Germinal center (tissue), 1 donor: ENCODE results near the gene FBXO7.
"Not testable (repeated sequence)": the region's sequence is repeated elsewhere in the genome, so short reads cannot be mapped to it uniquely, and the experiment has no call there.

Source experiments
- DNase-seq: peaks from one replicate; pipeline ENCODE4 v3.0.0; 2012; ENCODE audit warnings: mixed read lengths, low spot score

Gene FBXO7

DNA sequence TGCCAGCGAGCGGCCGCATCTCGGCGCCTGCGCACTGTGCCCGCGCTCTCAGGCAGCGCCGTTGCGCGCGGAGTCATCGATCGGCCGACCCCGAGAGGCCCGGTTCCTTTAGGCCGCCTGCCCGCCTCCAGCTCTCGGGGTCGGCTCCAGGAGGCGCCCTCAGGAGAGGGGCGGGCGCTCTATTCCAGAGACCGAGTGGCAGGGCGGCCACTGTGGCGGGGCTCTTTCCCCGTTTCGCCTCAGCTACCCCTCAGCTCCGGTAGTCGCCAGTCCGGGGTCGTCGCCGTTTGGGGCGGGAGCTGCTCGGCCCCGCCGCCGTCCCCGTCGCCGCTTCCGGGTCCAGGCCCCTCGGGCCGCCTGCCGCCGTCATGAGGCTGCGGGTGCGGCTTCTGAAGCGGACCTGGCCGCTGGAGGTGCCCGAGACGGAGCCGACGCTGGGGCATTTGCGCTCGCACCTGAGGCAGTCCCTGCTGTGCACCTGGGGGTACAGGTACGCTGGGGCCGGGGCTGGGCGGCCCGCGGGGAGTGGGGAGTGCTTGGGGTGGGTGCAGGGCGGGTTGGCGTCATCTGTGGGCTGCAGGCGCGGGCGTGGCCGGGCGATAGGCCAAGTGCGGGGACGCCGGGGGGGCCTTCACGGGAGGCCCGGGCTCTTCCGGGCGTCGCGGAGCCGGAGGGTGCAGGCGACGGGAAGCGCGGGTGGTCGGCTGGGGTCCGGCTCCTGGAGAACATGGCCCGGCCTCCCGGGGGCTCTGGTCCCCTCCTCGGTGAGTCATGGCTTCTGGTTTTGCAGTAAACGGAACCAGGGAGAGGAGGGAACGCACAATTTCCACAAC is at the start of gene FBXO7:
Gene FBXO7 (plus strand): TSS at position 177 of the 833 bp plus-strand sequence. CDS start 192 bp downstream, at position 369.
- peak; percentile 91 for DNase-seq

DNA sequence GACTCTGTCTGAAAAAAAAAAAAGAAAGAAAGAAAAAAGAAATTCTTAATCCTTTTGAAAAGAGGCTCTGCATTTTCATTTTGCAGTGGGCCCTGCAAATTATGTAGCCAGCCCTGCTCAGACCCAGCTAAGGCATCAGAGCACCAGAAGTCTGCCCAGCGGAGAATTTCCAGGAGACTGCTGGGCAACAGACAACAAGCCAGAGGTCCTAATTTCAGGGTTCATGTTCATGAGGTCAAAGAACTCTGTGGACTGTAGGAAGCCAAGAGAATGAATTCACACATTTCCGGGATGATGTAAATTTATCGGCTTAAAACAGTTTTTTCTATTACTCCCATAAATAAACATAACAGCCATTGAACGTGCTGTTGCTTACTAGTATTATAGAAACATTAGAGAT is 47.7 kb upstream of the FBXO7 start:
- DNase-seq: no peak

DNA sequence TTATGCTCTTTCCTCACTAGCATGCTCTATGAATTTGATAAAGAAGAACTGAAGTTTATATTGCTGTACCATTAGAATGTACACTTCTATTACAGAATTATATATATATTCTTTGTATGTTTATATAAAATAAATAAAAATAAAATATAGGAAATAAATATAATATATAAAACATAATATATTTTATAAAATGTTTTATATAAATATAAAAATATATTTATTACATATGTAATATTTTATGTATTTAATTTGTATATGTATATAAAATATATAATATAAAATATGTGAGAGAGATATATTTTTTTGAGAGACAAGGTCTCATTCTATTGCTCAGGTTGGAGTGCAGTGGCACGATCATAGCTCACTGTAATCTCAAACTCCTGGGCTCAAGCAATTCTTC is 44.3 kb upstream of the FBXO7 start:
- no peak for DNase-seq

DNA sequence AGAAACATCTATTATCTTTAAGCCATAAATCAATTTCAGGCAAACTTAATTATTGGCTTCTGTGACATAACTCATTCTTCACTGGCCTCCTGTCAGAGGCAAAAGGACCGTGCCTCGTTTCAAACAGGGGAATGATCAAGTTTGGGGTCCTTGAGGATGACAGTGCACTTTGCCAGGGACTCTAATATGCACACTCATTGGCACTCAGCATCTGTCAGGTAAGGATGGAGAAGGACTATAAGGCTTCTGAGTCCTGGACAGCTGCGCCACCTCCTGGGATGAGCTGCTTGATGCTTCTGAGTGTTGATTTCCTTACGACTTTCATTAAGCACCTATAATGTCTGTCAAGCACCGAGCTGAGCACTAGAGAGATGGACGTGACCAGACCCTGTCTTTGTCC is 30.5 kb upstream of the FBXO7 start:
- DNase-seq: no peak

DNA sequence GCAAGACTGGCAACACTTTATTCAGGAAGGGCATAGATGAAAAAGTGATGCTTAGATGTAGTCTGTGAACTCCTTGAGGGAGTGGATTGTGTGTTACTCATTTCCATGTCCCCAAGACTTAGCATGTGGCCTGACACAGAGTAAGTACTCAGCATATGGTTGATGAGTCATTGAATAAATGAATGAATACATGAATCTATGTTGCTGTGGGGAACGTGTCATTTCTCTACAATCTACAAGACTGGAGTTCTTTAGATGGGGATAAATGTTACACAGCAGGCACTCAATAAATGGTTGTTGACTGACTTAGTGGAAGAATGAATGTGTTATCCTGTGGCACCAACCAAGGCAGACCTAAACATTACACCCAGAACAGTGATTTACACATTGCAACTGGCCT is 28.3 kb upstream of the FBXO7 start:
- DNase-seq: no peak

DNA sequence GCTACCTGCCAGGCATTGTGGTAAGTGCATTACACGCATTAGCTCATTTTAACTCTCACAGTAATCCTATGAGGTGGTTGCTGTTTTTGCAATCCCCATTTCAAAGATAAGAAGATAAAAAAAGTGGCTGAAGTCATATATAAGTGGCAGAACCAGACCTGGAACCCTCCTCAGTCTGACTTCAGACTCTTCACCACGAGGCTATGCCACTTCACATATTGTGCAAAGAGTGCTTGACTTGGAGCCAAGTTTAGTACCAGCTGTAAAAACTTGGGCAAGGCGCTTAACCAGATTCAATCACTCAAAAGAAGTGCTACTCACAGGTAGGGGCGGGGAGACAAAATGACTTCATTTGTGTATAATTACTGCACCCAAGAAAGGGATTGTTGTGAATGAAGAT is 25.6 kb upstream of the FBXO7 start:
- no peak for DNase-seq

DNA sequence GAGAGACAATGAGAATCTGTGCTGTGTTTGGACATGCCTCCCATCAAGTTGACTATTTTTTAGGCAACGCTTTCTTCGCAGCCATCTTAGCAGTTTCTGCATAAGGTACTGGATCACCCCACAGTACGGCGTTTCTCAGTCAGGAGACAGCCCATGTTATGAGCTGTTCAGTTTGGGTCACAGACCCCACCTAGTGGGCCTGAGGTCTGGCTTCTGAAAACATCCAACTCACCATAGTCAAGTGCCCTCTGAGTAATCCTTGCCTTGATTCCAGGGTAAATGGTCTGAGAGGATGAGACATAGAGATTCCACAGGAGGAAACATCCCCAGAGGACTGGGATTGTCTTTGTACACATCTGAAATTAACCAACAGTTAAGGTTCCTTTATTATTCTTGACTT is 17.6 kb upstream of the FBXO7 start:
- DNase-seq: no peak

DNA sequence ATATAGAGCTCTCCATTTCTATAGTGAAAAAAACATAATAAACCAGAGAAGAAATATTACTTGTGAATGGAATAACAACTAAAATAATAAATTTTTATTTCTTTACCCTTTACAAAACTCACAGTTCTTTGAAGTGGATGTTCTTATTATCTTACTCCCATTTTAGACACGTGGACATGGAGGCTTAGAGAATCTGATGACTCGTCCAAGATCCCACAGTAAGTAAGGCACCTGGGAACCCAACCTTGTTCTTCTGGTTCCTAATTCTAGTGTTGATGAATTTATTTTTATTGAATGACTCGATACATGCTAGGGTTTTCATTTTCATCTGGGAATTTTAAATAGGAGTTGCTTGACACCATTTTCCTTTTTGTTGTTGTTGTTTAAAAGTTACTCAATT is 12.2 kb upstream of the FBXO7 start:
- no peak for DNase-seq

DNA sequence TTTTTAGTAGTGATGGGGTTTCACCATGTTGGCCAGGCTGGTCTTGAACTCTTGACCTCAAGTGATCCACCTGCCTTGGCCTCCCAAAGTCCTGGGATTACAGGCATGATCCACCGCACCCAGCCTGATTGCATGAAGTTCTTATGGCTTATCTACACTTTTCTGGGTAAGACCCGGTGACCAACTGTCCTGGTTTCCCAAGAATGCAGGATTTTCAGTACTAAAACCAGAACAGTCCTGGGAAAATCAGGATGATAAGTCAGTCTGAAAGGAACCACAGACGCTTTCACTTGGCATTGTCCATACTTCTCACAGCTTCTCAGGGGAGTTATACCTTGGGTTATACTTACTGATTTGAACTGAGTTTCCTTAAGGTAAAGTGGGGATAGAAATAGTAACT is 8.9 kb upstream of the FBXO7 start:
- no peak for DNase-seq

DNA sequence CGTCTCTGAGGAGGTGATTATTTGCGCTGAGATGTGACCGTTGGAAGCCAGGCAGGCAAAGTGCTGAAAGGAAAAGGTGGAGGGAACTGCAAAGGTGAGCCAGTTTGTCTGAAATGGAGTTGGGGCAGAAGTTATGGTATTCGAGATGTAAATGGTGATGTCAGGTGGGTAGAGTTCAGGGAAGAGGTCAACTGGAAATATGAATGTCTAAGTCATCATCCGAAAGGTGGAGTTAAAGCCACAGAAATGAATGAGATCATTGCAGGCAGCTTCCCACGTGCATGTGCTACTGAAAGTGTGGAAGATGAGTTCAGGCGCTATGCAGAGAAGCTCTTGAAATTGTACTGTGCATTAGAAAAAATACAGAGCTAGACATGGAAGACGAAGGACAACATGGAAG is 8.1 kb upstream of the FBXO7 start:
- DNase-seq: no peak

DNA sequence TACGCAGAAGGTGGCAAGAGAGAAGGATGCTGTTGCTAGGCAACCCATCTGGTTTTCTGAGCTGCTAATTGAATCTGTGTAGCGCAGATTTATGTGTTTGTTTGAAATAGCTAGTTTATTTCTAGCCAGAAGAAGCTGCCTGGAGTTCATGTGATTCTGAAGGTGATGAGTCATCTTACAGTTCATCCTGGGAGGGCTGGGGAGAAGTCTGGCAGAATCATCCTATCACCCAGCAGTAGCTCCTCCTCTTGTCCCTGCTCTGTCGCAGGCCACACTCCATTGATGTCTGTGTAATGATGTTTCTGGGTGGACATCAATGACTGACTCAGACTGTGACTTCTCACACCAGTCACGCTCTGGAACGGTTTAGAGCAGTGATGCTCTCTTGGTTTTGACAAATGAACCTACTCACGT is 4.8 kb upstream of the FBXO7 start:
- DNase-seq: no peak

DNA sequence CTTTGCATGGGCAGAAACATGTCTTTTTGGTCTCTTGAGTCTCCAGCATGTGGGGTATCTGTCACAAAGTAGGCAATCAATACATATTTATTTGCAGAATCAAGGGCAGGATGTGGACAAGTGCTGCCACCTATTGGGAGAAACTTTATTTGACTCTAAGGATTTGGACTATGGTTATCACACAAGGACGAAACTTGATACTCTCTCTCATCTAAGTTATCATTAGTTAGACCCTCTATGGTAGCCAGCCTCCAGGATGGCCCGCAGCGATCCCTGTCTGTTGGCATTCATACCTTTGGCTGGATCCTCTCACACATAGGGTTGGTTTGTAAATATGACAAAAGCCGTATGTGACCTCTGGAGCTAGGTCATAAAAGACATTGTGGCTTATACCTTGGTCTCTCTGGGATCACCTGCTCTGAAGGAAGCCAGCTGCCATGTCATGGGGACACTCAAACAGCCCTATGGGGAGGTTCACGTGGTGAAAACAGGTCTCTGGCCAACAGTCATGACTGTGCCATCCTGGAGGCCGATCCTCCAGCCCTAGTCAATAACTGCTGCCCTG is 1.1 kb upstream of the FBXO7 start:
- DNase-seq: peak; percentile 19

DNA sequence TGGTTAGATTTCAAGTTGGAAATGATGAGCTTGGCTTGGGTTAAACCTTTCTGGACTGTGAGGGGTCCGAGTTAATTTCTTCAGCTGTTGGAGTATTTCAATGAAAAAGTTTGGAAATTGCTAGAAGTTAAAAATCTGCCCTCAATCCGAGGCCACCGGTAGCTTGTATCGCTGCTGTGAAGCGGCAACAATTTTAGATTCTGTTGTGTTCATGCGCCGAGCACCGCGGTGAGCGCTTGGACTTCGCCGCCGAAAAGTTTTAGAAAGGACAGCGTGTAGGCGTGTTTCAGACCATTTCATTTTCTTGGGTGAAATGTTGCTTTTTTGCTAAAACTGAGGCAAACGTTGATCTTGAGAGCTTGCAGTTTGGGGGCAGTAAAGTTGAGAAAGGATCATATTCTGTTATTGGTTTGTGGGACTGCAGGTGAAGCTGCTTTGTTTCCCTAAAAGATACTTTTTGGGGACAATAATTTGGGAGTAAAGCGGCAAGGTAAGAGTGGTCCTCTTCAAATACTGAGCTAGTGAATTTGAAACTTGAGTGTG is 928 bp downstream of the FBXO7 start:
- DNase-seq: peak; percentile 3

DNA sequence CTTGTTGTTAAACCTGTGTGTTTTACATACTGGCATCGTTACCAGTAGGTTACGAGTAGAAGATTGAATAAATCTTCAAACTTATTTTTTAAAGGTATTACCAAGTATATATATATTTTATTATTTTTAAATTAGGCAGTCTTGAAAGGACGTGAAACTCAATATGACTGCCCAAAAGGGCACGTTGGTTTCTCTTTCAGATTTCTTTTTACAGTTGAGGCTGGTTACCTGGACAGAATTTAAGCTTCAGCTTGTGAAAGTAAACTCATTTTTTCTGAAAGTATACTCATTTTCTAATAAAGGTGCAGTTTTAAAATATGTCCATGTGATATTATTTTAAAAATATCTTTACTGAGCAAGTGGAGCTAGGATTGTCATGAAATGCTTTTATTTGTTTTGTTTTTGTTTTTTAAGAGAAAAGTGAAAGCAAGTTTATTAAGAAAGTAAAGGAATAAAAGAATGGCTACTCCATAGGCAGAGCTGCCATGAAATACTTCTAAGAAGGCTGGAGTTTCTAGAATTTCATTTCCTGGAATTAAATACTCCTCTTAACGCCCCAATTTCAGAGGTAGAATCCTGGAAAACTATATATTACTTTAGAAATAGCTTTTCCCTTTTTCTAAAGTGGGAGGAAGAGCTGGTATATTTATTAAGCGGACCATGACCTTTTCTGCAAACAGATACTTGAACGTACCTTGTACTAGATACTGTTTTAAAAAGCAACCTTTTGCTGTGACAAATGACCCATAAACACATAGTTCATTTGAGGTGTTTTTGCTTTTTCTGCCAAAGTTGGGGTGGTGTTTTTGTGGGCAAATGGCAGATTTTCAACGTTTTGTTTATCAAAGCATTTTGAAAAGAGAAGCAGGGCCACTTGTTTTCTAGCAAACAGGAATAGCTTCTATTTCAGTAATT is 1.9 kb downstream of the FBXO7 start:
- no peak for DNase-seq

DNA sequence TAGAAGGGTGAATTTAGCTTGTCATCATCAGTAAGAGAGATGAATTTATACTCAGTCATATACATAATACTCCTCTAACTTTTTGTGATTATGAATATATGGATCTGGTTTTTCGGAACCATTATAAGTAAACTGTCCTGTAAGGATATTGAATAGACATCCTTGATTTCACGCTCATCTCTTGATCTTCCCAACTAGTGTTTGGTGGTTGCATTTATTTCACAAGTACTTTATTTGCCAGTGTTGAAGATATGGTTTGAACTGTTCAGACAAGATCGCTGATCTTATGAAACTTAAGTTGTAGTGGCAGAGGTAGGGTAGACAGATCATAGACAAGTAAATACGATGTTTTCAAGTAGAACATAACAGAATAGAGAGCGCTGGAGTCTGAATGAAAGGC is 3.0 kb downstream of the FBXO7 start:
- no peak for DNase-seq

DNA sequence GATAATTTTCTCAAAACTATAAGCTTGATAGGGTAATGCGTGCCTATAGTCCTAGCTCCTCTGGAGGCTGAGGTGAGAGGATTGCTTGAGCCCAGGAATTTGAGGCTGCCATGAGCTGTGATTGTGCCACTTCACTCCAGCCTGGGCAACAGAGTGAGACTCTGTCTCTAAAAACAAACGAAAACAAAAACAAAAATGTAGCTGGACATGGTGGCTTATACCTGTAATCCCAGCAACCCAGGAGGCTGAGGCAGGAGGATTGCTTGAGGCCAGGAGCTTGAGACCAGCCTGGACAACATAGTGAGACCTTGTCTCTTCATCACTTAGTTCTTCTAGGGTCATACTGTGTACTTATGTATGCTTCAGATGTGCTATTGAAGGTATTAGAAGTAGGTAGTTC is 3.9 kb downstream of the FBXO7 start:
- not testable (repeated sequence) for DNase-seq

DNA sequence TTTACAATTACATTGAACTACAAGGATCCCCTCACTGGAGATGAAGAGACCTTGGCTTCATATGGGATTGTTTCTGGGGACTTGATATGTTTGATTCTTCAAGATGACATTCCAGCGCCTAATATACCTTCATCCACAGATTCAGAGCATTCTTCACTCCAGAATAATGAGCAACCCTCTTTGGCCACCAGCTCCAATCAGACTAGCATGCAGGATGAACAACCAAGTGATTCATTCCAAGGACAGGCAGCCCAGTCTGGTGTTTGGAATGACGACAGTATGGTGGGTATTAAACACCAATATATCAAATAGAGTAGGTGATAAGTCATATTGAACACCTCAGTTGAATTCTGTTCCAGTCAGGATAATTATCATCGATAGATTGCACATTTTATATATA is 4.4 kb downstream of the FBXO7 start:
- DNase-seq: no peak

DNA sequence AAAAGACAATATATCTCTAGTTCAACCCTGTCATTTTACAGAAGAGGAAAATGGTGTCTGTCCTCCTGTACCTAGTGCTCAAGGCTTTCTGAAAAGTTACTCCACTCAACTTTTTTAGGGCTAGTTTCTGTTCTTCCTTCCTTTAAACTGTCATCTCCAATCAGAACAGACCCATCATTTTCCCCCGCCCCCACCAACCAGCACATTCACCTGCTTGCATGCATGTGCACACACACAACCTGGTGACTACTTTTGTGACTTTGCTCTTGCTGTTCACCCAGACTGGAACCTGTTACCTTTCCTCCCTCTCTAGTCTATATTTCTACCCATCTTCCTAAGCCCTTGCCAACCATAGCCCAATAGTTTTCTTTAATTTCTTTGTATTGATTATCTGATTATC is 5.6 kb downstream of the FBXO7 start:
- peak; percentile 7 for DNase-seq

DNA sequence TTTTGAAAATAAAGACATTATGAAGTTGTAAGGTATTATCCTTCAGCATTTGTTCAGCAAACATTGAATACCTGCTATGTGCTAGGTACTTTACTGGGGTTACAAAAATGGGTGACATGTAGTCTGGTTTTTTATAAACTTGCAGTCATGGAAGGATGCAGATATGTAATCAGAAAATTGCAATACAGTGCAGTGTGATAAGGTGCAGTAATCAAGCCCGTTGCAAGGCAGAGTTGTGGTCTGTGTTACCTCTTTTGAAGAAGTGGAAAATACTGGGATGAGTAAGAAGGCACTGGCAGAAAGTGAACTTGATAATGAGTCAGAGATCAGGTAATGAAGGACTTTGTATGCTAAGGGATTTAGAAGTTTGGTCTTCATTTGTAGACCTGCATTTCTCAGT is 8.1 kb downstream of the FBXO7 start:
- no peak for DNase-seq

DNA sequence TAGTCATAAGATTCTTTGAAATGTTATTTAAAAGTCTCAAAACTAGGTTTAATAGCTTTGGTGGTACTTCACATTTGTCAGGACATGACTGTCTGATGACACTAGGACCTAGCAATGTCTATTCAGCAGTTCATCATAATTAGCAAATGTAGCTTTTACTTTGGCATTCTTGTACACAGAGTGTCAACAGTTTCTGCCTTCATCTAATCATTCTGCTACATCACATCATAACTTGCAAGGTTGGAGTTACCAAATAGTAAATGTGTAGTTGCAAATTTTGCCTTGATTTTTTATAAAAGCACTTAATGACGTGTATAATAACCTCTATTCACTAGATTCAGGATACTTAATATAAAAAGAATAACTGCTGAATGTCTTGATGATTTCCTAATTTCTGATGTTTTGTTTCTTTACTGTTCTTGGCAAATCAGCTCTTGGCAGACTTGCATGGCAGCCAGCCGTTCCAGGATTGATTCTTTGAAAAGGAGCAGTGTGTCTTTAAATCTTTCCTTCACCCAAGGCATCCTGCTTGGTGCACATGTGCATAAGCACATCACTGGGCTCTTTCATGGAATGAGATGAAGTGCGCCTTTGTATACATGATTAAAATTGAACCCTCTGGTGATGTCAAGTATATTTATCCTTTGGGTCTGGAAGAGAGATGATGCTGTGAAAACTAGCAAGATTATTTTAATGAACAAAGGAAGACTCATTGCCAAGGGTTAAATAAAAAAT is 12.2 kb downstream of the FBXO7 start:
- no peak for DNase-seq

DNA sequence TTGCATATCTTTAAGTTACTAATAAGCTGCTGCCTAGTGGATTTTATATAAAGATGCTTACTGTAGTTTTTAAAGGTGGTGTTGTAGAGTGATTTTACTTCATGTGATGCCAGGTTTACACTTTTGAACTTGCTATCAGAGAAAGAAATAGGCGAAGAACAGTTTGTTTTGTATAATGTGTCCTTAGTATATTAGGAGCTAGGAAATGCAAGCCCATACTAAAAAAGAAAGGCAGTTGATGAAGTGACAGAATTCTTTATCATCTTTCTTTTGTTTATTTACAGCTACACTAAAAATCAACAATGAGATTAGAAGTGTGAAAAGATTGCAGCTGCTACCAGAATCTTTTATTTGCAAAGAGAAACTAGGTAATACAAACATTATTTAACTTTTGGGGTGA is 12.8 kb downstream of the FBXO7 start:
- DNase-seq: no peak

DNA sequence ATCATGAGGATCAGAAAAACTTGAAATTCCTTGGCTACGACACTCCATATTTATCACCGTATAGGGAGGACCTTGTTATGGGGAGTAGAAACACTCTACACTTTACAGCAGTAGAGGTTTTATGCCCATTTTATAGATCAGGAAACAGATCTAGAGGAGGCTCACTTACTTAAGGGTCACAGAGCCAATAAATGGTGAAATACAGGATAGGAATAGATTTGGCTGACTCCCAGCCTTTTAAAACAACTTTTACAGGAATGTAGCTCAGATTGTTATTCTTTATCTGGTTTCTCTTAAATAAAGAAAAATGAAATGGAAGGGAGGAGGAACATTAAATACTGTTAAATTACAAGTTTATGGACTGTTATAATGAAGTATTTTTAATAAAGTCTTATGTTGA is 14.8 kb downstream of the FBXO7 start:
- DNase-seq: no peak
